Activated gamma-delta T cell (primary cell): Measurements from ENCODE around the gene NEAT1.

Experiments used
- DNase-seq: peaks from one replicate; lab custom pipeline; 2025; lab: John Stamatoyannopoulos, UW
- total RNA-seq, 2 donors: gene quantifications; one replicate each; lab custom pipeline; 2026; lab: John Stamatoyannopoulos, UW

The NEAT1 gene
- total RNA-seq = 602 to 926 reads per million in 2 donors

DNA sequence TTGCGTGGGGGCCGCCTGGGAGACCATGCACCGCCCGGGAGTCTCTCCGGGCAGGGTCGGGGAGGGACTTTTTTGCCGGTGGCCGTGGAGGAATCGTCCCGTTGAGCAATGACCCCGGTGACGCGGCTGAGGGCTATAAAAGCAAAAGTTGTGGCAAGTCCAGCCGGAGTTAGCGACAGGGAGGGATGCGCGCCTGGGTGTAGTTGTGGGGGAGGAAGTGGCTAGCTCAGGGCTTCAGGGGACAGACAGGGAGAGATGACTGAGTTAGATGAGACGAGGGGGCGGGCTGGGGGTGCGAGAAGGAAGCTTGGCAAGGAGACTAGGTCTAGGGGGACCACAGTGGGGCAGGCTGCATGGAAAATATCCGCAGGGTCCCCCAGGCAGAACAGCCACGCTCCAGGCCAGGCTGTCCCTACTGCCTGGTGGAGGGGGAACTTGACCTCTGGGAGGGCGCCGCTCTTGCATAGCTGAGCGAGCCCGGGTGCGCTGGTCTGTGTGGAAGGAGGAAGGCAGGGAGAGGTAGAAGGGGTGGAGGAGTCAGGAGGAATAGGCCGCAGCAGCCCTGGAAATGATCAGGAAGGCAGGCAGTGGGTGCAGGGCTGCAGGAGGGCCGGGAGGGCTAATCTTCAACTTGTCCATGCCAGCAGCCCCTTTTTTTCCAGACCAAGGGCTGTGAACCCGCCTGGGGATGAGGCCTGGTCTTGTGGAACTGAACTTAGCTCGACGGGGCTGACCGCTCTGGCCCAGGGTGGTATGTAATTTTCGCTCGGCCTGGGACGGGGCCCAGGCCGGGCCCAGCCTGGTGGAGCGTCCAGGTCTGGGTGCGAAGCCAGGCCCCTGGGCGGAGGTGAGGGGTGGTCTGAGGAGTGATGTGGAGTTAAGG lies at the start of gene NEAT1:
NEAT1 (plus strand) TSS at position 166 of the 883 bp plus-strand sequence.
- peak; percentile 60 for DNase-seq

DNA sequence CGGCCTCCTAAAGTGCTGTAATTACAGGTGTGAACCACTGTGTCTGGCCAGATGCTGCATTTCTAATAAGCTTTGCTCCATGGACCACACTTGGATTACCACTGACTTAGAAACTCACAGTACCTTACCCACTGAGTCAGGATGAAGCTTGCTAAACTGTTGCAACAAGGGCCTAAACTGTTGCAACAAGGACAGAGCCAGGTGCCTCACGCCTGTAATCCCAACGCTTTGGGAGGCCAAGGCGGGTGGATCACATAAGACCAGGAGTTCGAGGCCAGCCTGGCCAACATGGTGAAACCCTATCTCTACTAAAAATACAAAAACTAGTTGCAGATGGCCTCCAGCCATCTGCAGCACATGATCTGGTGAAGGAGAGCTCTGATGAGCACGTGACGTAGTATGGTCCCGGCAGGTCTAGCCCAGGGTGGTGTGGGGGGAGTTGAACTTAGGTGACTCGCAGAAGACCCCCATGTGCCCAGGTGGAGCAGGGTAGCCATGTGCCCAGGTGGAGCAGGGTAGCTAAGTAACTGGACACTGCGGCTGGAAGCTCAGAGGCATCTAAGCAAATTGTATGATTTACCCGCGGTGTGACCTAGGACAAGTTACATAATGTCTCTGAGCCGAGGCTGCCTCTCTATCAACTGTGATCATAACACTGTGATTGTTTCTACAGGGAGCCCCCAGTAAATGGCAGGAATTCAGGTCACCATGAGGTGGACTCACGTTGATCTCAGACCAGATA lies 48.6 kb upstream of the NEAT1 start:
- no peak for DNase-seq

- no peak for DNase-seq
Measured at GRCh38 chr11:65375012-65375411, 47.6 kb upstream of the NEAT1 start.

DNA sequence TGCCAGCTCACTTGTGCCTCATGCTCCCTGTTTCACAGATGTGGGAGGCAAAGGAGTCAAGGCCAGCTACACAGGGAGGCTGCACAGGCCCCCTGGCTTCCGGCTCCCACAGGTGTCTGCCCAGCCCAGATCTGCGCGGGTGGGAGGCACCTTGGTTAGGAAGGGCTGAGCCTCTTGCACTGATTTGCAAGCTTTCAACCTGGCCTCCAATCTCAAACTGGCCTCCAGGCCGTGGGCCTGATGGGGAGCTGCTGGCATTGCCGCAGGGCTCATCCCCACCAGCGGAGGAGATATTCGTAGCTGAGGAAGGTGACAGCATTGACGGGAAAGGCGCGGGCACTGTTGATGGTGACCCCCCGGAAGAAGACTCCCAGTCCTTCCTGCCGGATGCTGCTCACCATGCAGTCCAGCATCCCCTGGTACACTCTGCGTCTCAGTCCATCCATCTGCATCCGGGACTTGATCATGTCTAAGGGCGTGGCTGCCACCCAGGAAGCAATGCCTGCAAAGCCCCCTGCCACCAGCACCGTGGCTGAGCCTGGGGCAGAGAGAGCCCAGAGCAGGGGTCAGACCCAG lies 46.4 kb upstream of the NEAT1 start:
- no peak for DNase-seq

GRCh38 chr11:65377036-65377435 lies 45.6 kb upstream of the NEAT1 start:
- DNase-seq = no peak

DNA sequence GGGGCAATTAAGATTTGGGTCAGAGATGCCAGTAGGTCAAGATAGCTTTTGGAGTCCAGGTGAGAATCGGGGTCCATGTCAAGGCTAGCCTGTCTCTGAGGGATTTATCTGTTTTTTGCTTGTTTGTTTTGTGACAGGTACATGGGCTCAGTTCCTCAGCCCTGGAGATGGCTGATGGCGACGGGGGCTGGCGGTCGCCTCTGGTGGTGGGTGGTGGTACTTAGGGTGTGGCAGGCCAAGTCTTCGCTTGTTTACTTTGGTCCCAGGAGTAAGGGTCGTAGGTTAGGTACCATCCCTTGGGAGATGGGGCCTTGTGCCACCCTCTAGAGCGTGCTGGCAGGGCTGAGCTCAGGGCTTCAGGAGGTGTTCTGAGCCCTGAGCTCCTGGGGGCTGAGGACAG lies 44.8 kb upstream of the NEAT1 start:
- DNase-seq = no peak

- no peak for DNase-seq
Measured at GRCh38 chr11:65378208-65378927, 44.2 kb upstream of the NEAT1 start.

DNA sequence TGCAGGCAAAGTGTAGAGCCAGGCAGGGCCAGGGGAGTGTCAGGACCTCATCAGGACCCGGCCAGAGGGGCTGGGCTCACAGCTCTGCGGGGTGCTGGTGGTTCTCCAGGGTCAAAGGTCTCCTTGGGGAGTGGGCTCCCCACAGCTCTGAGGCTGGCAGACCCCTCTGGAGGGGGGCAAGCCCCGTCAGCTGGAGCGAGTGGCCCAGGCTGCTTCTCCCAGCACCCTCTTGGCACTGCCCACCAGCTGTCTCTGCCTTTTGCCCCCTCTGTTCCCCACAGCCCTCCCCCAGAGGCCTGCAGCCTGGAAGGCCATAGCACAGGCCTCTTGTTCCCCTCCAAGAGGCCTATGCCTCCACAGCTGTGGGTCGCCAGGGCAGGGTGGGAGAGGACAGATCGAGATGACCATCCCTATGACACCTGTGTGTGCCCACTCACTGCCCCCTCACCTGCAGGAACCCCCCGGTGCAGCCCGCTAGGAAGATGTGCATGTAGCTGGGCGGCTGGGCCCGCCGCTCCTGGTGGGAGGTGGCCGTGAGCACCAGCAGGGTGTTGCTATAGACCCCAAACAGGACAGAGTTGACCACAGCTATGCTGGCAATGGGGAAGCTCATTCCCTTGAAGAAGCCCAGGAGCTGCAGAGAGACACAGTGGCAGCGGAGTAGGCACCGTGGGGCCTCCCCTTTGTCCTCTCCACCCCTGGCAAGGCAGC lies 43.5 kb upstream of the NEAT1 start:
- DNase-seq = no peak

DNA sequence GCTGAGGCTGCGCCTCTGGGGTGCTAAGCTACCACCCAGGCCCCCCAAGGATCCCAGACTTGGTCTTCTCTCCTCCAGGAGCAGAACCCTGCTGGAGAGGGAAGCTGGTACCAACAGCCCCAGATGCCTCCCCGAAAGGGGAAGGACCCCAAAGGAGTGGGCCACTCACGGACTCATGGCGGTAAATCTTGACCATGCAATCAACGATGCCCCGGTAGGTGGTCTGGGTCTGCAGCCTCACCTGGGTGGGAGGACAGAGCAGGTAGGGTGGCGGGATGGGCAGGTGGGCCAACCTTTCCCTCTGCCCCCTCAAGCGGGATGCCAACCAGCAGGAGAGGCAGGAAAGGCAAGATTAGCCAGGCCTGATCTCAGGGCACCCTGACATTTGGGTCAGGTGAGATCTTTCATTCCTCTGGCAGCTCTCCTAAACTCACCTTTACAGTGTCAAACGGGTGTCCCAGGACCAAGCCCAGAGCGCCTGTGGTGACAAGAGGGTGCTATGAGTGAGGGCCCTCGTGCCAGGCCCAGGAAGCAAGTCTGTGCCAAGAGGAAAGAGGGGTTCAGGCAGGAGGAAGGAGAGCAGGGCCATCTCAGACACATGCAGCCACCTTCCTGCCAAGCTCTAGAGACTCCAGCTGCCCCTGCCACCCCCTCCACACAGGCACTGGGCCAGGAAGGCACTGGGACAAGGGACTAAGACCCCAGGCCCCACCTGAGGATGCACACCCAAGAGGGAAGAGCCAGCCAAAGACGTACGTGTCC lies 42.7 kb upstream of the NEAT1 start:
- no peak for DNase-seq

DNA sequence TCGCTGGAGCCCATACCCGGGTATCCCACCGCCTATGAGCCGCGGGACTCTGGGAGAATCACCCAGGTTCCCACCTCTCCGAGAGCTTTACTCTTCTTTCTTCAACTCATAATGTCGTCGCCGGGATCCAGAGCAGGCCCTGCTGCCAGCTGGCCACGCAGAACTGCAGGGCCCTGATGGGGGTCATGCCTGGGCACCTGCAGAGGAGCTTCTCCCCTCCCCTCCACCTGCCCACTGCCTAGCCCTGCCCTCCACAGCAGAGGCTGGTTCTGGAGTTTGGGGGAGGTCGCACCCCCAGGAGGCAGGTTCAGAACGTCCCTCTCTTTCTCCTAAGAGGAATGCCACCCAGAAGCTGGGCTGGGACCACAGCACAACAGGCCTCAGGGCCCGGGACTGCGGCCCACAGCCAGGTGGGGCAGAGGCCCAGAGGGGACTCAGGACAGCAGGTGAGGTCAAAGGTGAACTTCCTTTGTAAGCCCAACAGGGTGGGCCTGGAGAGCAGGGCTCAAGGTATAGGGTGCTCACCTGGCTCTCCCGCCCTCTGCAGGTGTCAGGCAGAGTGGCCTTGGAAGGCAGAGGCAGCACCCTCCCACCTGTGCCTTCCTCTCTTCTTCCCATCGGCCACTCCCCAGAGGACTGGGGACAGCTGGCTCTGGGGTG lies 42.0 kb upstream of the NEAT1 start:
- DNase-seq = no peak

DNA sequence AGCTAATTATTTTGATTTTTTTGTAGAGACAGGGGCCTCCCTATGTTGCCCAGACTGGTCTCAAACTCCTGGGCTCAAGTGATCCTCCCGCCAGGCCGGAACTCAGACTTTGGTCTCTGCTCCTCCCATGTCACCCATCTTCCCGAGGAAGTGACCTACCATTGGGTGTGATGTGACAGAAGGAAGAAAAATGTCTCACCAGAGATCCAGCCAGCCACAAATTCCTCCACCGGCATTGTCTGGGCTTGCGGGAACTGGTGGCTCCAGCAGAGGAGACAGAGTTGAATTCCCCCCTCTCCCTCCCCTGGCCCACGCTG lies 40.9 kb upstream of the NEAT1 start:
- no peak for DNase-seq

DNA sequence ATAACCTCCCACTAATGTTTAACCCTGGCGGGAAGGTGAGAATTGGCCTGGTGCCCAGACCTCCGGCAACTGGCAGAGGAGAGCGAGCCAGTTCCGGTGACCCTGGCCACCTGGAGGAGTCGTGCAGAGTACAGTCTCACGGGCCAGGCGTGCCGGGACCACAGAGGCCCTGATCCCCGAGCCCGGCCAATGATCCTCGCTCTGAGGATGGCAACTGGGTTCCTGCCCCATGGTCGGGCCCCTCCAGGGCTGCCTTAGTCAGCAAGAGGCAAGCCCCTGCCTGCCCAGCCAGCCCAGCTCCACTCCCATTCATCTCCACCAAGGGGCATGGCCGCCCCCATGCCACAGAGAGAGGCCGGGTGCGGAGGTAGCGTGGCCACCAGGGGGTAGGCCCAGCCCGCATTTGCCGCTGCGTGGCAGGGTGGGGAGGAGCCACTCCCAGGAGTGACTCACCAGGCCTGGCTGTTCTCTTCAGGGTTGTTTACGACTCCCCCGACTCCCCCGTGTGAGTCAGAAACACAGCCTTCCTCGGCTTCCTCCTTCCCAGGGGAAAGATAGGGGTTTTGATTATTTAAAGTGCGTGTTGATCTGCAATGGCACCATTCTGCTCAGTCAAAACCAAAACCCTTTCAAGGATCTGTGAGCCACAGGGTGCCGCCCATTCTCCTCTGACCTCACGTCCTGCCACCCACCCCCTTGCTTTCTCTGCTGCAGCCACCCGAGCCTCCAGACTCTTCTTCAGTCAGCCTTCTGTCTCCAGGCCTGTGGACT lies 40.4 kb upstream of the NEAT1 start, which contains the start of gene SLC25A45:
SLC25A45 (minus strand) TSS at position 614 of the 771 bp plus-strand sequence. CDS start 695 bp downstream, outside the sequence.
- peak; percentile 77 for DNase-seq

DNA sequence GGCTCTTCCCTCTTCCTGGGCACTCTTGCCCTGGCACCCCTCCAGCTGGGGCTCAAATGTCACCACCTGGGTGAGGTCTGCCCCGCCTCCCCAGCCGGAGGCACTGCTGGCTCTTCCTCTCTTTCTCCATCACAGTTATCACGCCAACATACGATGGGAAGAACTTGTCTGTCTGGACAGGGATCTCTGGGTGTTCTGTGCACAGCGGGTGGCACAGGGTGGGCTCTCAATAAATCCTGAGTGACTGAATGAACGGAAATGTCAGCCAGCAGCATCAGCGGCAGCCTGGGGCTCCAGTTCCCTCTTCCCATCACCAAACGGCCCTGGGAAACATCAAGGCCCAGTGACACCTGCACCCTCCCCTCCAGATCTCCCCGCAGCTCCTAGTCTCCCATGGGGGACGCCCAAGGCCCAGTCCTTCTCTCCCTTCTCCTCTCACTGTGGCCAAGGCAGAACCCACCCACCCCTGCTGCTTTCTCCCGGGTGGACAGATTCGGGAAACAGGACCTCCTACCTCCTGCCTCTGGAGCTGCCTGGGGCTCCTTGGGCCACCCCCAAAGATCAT lies 39.7 kb upstream of the NEAT1 start:
- DNase-seq = no peak

- no peak for DNase-seq
Measured at GRCh38 chr11:65383778-65384177, 38.8 kb upstream of the NEAT1 start.

GRCh38 chr11:65384301-65384889 lies 38.2 kb upstream of the NEAT1 start:
- DNase-seq = no peak

DNA sequence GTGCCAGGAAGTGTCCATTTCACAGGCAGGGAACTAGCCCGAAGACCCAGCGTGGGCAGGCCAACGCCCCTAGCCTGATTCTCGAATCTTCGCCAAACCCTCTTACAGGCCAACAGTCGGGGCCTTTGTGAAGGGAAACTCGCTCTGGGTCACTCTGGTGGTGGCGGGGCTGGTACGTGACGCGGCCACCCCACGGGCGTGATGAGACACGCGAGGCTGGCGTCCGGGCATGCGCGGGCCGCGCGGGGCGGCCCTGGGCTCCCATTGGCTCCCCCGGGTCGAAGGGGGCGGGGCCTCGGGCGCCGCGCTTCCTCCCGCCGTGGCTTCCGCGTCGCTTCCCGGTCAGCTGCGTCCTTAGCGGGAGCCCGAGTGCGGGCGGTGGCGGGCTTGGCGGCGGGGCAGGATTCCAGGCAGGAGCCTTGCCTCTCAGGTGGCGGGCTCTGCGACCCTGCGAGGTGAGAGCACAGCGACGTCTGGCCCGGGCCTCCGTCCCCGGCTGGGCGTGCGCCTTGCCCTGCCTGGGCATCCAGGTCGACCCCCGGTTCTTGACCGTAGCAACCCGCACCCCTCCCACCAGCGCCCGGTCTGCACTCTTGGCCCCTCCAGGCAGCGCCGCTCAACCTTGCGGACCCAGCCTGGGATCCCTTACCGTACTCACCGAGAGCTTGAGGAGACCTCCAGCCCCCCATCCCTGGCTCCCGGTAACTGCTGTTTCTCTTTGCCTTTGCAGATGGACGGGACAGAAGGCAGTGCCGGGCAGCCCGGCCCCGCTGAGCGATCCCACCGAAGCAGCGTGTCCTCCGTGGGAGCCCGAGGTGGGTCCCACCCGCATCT lies 36.1 kb upstream of the NEAT1 start, which contains the start of gene FRMD8:
FRMD8 (plus strand) TSS at position 331 of the 834 bp plus-strand sequence; CDS start at position 731, 400 bp downstream.
- DNase-seq = peak; percentile 90

DNA sequence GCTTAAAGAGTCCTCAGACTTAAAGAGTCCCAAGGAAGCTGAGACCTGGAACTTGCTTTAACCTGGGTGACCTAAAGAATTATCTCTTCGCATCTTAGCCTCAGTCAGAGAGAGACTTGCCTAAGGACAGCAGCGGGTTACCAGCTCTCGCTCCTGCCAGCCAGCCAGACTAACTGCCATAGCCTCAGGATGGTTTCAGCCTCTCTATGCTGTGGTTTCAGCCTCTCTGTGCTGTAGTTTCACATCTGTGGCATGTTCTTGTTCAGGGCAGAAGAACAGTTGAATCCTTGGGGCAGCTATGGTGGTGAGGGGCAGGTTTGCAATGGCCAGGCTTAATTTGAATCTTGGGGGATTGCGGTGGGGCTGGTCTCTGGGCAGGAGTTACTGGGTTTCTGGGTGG lies 33.9 kb upstream of the NEAT1 start:
- no peak for DNase-seq
